Measurements from ENCODE around the gene ARID3B. TPM values are rescaled to one million over a fixed set of nuclear protein-coding genes. Genes with fewer than 3 reads are reported as not detected.

Gene ARID3B
- total RNA-seq, 1 experiment from 2014 or later: 8.1 TPM

- Histone ChIP-seq H3K4me2 (ENCODE audit: low read length) (no peak overlapping the region), H3K9ac (ENCODE audit: low read length) (no peak overlapping the region), H3K4me1 (ENCODE audit: control insufficient read depth in 1 of 2, insufficient read depth in 2 of 2, low read length in 2 of 2) (no peaks in the 10 kb centered on the region), H3K9me2 (ENCODE audit: insufficient read depth) (no peaks in the 10 kb centered on the region), H3K36me3 (ENCODE audit: control insufficient read depth in 1 of 2, insufficient read depth in 2 of 2, low read length in 2 of 2) (no peaks in the 10 kb centered on the region), H3K27ac (ENCODE audit: low read depth, low read length) (no peak overlapping the region), H3K27me3 (ENCODE audit: insufficient read depth, low read length) (no peaks in the 10 kb centered on the region), H4K20me1 (ENCODE audit: insufficient read depth) (0 out of 2 replicates have a peak, but pooled peaks cover 5% of the 10 kb centered on the region), H3K9me3 (ENCODE audit: control insufficient read depth in 1 of 2, insufficient read depth in 1 of 2, low read depth in 1 of 2, low read length in 2 of 2) (no peaks in the 10 kb centered on the region), H3K79me2 (ENCODE audit: insufficient read depth, low read length) (peaks cover 32% of the 10 kb centered on the region; the same call in 1 of the 2 replicates), H3K4me3 (replicated peaks in 1 of 2; ENCODE audit: low read depth in 1 of 2, low read length in 2 of 2) (no peak overlapping the region), H2AFZ (ENCODE audit: low read depth, low read length, poor library complexity, severe bottlenecking) (no peak overlapping the region)
- ChIA-PET POLR2A (no interaction called here), CTCF (no interaction called here), RAD21 (ENCODE audit: low non-redundant PET in 1 of 2, low total read pairs in 2 of 2, uncharacterized antibody in 2 of 2, unreplicated experiment in 2 of 2) (no interaction called here)
- no TSS peak for BruUV-seq (replicated peaks)
- no peak for DNase-seq (ENCODE audit: low read depth, low spot score)
- no peak for TF ChIP-seq REST (IDR thresholded peaks at IDR 0.05; ENCODE audit: low read depth)
- no peak for ATAC-seq
- intact Hi-C loops (cut with micrococcal nuclease): no loop called here
Observed at GRCh38 chr15:74643665-74644204, 102.7 kb downstream of the ARID3B start.

- Histone ChIP-seq H3K27me3 (ENCODE audit: insufficient read depth, low read length) (no peaks in the 10 kb centered on the region), H2AFZ (ENCODE audit: low read depth, low read length, poor library complexity, severe bottlenecking) (no peak overlapping the region), H3K9me2 (ENCODE audit: insufficient read depth) (no peaks in the 10 kb centered on the region), H3K9ac (ENCODE audit: low read length) (no peak overlapping the region), H3K4me2 (ENCODE audit: low read length) (no peak overlapping the region), H3K79me2 (ENCODE audit: insufficient read depth, low read length) (peaks cover 27% of the 10 kb centered on the region; the same call in 1 of the 2 replicates), H3K9me3 (ENCODE audit: control insufficient read depth in 1 of 2, insufficient read depth in 1 of 2, low read depth in 1 of 2, low read length in 2 of 2) (no peaks in the 10 kb centered on the region), H3K4me3 (replicated peaks in 1 of 2; ENCODE audit: low read depth in 1 of 2, low read length in 2 of 2) (no peak overlapping the region), H3K27ac (ENCODE audit: low read depth, low read length) (no peak overlapping the region), H3K4me1 (ENCODE audit: control insufficient read depth in 1 of 2, insufficient read depth in 2 of 2, low read length in 2 of 2) (no peaks in the 10 kb centered on the region), H4K20me1 (ENCODE audit: insufficient read depth) (0 out of 2 replicates have a peak, but pooled peaks cover 5% of the 10 kb centered on the region), H3K36me3 (ENCODE audit: control insufficient read depth in 1 of 2, insufficient read depth in 2 of 2, low read length in 2 of 2) (peaks cover 0 to 3% of the 10 kb centered on the region in 2 experiments; a peak in 1 of 4 replicates)
- intact Hi-C loops (cut with micrococcal nuclease): no loop called here
- no TSS peak for BruUV-seq (replicated peaks)
- ChIA-PET RAD21 (ENCODE audit: low non-redundant PET in 1 of 2, low total read pairs in 2 of 2, uncharacterized antibody in 2 of 2, unreplicated experiment in 2 of 2) (no interaction called here), CTCF (interaction anchor here (0.7 kb wide), 1 partner anchor 124 kb away, joined by 3 read pairs; no protein-coding TSS in a partner anchor), POLR2A (no interaction called here)
- no peak for TF ChIP-seq REST (IDR thresholded peaks at IDR 0.05; ENCODE audit: low read depth)
- DNase-seq (ENCODE audit: low read depth, low spot score) (no peak), ATAC-seq (no peak)
Observed at GRCh38 chr15:74646480-74646879, 105.5 kb downstream of the ARID3B start.
